GM15510 (cell line): ENCODE data around the gene HCN3.

Source experiments
- POLR2A ChIP-seq: IDR thresholded peaks from 3 replicates; pipeline ENCODE4 v1.6.1; 2011; ENCODE audit warnings: borderline replicate concordance; ENCODE audit not compliant: insufficient read length; ENCODE audit errors: extremely low read depth

Gene HCN3

DNA sequence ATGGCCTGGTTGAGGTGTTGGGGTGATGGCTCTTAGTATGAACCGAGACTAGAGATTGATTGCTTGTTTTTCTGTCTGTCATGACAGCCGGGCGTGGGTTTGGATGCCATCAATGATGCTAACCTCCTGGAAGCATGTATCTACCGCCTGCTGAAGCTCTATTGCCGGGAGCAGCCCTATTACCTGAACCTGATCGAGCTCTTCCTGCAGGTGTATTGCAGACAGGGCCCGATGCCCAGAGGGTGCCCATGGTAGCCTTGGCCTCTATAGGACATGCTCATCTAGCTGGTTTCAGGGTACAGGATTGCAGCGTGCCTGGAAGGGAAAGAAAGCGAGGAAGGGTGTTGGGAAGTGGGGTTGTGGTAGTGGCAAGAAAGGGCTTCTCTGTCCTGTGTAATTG, 40.8 kb downstream of the HCN3 start:
- TF ChIP-seq POLR2A: no peak

DNA sequence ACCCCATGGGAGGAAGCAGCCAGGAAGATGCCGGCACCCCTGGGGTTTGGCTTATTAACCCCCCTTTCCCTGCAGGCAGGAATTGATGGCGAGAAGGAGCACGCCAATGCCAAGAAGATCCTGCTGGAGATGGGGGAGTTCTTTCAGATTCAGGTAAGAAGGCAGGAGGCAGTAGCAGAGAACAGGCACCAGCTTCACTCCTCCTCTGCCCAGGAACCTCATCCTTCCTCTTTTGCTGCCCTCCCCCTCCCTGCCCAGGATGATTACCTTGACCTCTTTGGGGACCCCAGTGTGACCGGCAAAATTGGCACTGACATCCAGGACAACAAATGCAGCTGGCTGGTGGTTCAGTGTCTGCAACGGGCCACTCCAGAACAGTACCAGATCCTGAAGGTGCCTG, 42.3 kb downstream of the HCN3 start:
- TF ChIP-seq POLR2A: no peak

DNA sequence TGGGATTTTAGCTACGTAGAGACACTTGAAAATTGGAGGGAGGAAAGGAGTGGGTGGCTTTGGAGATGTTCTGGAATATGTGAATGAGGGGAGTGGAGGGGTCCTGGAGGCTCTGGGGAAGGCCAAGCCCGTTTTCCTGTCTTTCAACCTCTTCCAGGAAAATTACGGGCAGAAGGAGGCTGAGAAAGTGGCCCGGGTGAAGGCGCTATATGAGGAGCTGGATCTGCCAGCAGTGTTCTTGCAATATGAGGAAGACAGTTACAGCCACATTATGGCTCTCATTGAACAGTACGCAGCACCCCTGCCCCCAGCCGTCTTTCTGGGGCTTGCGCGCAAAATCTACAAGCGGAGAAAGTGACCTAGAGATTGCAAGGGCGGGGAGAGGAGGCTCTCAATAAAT, 43.0 kb downstream of the HCN3 start:
- TF ChIP-seq POLR2A: no peak

DNA sequence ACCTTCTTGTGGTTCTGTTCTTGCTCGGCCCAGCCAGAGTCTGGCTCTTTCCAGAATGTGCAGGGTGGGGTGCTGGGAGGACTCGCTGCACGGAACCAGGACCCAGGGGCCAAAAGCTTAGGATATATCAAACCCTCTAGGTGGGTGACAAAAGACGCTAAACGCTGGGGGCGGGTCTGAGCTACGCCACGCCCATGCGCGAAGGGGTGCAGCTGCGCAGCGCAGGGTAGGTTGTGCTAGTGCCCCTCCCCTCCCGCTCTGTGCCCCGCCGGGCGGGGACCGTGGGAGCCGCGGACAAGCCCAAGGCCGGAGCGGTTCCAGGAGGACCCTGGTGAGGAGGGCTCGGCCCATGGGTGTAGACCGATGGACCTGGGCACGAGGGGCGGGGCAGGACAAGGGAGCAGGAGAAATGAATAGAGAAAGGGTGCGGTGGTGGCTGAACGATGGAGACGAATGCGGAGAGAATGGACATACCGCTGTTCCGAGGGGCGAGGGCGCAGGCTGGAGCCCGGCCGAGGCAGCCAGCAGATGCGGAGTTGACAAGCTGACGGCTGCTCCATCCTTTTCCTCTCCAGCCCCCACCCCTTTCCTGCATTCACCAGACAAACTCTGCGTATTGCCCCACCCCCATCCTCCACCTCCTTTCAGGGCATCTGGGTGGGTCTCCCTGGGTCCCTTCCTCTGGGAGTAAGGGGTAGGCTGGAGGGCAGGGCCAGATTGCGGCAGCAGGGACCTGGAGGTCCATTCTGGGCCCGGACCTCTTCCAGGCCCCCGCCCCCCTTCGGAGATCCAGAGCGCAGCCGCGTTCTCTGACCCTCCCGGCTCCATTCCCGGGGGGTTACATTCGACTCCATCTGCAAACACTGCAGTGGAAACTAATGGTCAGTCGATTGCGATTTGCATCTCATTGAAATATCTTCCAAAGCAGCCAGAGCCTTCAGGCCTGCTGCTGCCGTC, 43.7 kb downstream of the HCN3 start, which contains the start of gene RUSC1:
Gene RUSC1, plus strand, starts transcription at position 234 of the 957 bp plus-strand sequence. CDS start 880 bp downstream, outside the sequence.
- TF ChIP-seq POLR2A: peak; percentile 52

DNA sequence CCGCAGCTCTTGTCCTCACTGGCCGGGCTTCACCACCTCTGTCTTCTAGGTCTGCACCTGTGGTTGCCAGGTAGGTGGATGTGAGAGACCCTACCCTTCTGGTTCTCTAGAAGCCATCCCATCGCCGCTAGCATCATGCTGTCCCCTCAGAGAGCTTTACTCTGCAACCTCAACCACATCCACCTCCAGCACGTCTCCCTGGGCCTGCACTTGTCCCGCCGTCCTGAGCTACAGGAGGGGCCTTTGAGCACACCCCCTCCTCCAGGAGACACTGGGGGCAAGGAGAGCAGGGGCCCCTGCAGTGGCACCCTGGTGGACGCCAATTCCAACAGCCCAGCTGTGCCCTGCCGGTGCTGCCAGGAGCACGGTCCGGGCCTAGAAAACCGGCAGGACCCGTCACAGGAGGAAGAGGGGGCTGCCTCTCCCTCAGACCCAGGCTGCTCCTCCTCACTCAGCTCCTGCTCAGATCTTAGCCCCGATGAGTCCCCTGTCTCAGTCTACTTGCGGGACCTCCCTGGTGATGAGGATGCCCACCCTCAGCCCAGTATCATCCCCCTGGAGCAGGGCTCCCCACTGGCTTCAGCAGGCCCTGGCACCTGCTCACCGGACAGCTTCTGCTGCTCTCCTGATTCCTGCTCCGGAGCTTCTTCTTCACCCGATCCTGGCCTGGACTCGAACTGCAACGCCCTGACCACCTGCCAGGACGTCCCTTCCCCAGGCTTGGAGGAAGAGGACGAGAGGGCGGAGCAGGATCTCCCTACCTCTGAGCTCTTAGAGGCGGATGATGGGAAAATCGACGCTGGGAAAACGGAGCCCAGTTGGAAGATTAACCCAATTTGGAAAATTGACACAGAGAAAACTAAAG, 44.6 kb downstream of the HCN3 start:
- no peak for TF ChIP-seq POLR2A

DNA sequence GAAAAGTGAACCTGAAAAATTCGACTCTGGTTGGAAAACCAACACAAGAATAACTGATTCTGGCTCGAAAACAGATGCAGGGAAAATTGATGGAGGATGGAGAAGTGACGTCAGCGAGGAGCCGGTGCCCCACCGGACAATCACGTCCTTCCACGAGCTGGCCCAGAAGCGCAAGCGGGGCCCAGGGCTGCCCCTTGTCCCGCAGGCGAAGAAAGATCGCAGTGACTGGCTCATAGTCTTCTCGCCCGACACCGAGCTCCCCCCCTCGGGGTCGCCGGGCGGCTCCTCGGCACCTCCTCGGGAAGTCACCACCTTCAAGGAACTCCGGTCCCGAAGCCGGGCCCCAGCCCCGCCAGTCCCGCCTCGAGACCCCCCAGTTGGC, 45.3 kb downstream of the HCN3 start:
- no peak for TF ChIP-seq POLR2A

DNA sequence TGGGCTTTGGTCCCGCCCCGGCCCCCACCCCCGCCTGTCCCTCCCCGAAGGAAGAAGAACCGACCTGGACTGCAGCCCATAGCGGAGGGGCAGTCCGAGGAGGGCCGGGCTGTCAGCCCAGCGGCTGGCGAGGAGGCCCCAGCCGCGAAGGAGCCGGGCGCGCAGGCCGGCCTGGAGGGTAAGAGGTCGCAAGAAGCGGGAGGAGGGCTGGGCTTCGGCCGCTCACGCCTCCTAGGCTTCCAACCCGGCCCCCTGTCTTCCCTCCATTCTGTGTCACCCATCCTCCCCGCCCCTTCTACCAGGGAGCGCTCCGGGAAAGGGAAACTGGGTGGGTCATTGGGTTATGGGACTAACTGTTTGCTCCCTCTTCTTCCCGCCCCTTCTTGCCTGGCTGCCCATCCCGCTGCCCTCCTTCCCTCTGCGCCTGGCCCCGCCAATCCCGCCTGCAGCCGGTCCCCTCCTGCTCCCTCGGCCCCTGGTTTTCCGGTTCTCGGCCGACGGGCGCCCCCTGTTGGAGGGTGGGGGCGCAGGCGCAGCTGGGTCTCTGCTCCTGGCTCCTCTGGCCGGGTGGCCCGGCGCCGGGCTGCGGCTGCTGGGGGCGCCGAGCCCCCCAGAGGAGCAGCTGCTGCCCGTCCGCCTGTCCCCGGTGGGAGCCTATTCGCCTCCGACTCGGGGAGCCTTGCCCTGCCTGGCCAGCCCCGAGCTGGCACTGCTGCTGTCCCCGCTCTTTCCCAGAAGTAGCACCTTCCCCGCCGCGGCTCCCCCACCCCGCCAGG, 45.9 kb downstream of the HCN3 start:
- TF ChIP-seq POLR2A: peak; percentile 34

DNA sequence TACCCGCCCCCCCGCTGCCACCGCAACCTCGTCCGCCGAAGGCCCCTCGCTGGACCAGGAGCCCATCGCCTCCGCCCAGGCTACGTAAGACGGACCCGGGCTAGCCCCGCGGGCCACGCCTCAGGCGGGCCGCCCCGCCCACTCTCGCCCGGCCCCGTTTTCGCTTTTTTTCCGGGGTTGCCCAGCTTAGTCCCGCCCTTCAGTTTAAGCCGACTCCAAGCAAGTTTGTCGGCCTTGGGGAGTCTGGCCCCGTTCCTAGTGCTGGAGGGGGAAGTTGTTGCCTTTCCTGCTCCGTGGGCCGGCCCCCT, 46.4 kb downstream of the HCN3 start:
- TF ChIP-seq POLR2A: peak; percentile 57

DNA sequence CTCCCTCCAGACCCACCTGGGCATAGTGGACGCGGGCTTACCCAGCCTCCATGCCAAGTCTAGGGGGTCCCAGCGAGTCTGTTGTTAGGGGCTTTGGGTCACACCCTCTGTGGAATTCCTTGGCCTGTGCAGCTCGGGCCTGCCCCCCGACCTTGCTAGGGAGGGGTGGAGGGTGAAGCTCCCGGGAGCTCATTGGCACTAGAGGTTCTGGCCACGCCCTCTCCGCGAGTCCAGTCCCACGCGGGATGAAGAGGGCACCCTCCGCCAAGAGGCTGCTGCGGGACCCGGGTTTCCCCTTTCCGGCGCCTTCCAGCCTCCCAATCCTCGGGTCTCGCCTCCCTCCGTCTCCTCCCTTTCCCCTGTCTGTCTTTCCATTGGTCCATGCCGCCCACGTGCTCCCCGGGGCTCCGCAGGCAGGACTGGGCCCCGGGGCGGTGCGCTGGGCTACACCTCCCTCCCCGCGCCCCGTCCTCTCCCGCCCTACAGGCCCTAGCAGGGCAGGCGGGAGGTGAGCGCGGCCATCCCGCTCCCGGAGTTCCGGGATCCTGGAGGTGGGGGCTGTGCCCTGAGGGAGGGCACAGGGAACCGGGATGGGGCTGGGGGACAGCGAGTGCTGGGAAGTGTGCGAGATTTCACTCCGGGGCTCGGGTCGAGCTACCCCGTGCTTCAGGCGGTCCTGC, 46.9 kb downstream of the HCN3 start:
- TF ChIP-seq POLR2A: peak; percentile 58

DNA sequence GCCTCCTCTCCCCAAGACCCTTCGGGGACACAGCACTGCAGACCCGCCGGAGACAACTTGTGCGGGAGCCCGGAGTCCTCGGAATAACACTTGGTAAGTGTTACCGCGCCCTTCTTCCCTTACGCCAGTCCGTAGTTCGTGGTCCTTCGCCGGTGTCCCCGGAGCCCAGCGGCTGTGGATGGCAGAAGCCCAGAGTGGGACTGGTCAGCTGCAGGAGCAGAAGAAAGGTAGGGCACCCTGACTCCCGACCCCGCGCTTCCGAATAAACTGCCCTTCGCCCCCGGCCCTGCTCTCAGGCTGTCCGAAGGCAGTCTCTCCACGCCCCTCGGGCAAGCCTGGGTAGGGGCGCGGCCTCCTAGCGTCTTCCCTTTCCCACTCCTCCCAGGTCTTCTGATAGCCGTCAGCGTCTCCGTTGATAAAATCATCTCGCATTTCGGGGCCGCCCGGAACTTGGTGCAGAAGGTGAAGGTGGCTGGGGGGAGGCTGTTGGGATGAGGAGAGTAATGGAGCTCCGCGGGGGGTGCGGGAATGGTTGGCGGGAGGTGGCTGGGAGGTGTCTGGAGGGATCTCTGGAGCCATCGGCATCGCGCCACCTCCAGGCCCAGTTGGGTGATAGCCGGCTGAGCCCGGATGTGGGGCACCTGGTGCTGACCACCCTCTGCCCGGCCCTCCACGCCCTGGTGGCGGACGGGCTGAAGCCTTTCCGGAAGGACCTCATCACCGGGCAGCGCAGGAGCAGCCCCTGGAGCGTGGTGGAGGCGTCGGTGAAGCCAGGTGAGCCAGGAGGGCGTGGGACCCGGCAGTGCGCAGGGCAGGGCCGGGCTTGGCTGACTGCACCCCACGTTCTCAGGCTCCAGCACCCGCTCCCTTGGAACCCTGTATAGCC, 47.7 kb downstream of the HCN3 start:
- no peak for TF ChIP-seq POLR2A

DNA sequence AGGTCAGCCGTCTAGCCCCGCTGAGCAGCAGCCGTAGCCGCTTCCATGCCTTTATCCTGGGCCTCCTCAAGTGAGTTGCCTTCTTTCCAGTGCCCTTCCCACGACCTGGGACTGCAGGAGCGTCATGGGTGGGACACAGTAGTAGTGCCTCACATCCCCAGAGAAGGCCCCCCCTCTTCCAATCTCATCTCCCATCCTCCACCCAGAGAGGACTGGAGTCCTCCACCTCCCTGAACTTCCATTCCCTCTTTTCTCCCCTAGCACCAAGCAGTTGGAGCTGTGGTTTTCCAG, 48.3 kb downstream of the HCN3 start:
- TF ChIP-seq POLR2A: no peak

DNA sequence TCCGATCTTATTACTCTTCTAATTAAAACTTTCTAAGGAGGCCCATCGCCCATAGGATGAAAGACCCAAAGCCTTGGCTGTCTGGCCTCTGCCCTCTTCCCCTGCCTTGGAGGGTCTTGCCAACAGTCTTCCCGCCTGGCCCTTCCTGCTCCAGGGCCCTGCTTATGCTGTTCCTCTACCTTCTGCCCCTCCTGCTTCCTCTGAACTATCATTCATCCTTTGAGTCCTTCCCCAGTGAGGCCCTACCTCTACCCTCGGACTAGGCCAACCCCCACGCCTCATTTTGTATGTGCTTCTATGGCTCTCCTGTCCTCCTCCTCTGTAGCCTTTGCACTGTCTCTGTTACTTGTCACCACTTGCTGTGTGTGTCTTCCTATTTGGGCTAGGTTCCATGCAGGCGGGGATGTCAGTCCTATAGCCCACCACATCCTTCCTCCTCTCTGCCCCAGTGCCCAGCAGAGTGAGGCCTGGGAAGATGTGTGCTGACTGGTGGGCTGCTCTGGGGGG, 48.8 kb downstream of the HCN3 start:
- no peak for TF ChIP-seq POLR2A

DNA sequence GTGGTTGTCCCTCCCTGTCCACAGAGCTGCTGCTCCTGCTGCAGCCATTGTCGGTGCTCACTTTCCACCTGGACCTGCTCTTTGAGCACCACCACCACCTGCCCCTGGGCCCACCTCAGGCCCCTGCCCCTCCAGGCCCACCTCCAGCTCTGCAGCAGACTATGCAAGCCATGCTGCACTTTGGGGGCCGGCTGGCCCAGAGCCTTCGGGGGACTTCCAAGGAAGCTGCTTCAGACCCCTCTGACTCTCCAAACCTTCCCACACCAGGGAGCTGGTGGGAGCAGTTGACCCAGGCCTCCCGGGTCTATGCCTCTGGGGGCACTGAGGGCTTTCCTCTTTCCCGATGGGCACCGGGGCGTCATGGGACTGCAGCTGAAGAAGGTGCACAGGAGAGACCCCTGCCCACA, 49.4 kb downstream of the HCN3 start:
- TF ChIP-seq POLR2A: no peak
